Measurements from ENCODE around the gene LRP6.

DNA sequence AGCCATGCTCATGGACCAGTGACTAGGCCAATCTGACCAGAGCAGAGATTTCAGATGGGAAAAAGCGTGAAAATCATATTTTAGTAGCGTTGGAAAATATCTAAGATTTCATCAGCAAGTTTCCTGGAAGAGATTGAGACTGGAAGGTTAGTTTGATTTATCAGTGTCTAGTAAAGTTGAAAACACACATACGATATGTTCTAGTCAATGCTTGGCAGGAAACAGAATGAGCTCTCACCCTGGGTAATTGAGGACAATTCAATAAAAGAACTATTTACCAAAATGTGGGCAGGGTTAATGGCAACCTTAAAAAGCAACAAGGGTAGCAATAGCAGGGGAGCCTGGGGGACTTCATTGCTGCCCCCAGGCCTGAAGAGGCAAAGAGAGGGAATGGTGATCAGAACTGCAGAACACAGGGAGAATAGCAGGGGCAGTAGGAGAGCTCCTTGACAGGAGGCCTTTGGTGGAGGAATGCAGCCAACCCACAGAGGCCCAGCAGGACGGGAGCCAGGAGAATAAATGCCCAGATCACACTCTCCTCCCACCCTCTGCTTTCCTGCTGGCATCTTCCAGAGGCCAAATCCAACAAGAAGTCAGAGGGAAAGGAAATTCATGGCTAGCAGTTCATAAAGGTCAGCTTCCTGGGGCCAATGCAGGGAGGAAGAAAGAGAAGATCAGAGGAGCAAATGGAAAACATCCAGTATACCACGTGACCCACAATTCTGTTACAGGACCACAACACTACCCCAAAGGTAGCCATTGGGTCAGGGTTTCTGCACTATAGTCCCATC is 27.6 kb upstream of the LRP6 start:
- TF ChIP-seq, protein P1, sequence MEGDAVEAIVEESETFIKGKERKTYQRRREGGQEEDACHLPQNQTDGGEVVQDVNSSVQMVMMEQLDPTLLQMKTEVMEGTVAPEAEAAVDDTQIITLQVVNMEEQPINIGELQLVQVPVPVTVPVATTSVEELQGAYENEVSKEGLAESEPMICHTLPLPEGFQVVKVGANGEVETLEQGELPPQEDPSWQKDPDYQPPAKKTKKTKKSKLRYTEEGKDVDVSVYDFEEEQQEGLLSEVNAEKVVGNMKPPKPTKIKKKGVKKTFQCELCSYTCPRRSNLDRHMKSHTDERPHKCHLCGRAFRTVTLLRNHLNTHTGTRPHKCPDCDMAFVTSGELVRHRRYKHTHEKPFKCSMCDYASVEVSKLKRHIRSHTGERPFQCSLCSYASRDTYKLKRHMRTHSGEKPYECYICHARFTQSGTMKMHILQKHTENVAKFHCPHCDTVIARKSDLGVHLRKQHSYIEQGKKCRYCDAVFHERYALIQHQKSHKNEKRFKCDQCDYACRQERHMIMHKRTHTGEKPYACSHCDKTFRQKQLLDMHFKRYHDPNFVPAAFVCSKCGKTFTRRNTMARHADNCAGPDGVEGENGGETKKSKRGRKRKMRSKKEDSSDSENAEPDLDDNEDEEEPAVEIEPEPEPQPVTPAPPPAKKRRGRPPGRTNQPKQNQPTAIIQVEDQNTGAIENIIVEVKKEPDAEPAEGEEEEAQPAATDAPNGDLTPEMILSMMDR (conservative IDR thresholded peaks at IDR 0.05; ENCODE audit: low read length) = no peak
- TF ChIP-seq EZH2phosphoT487 (IDR thresholded peaks at IDR 0.05; ENCODE audit: borderline replicate concordance, low read depth, low read length) = no peak
